IPS DF 4.7 (cell line): ENCODE data around the gene HS3ST5.
"Not testable (repeated sequence)": the region's sequence is repeated elsewhere in the genome, so short reads cannot be mapped to it uniquely, and the experiment has no call there.

ENCODE experiments used
- DNase-seq: peaks from one replicate; pipeline ENCODE4 v3.0.0-alpha.2; 2013; ENCODE audit warnings: low spot score; ENCODE audit errors: extremely low read depth

Gene HS3ST5

GRCh38 chr6:114157848-114158247 is 185.0 kb downstream of the HS3ST5 start:
- DNase-seq, result no peak

GRCh38 chr6:114155763-114156162 is 187.1 kb downstream of the HS3ST5 start:
- DNase-seq, result no peak

GRCh38 chr6:114154812-114155211 is 188.0 kb downstream of the HS3ST5 start:
- no peak for DNase-seq

GRCh38 chr6:114153448-114153847 is 189.4 kb downstream of the HS3ST5 start:
- no peak for DNase-seq

- no peak for DNase-seq
These were observed 191.6 kb downstream of the HS3ST5 start for GRCh38 chr6:114151064-114151690.

- not testable (repeated sequence) for DNase-seq
These were observed 193.6 kb downstream of the HS3ST5 start for GRCh38 chr6:114149182-114149581.

GRCh38 chr6:114144887-114145851 is 197.7 kb downstream of the HS3ST5 start:
- DNase-seq, result no peak

GRCh38 chr6:114142258-114142657 is 200.6 kb downstream of the HS3ST5 start:
- no peak for DNase-seq

GRCh38 chr6:114140416-114140815 is 202.4 kb downstream of the HS3ST5 start:
- DNase-seq, result no peak

- DNase-seq, result no peak
These were observed 204.1 kb downstream of the HS3ST5 start for GRCh38 chr6:114138577-114139248.

GRCh38 chr6:114135363-114135971 is 207.4 kb downstream of the HS3ST5 start:
- DNase-seq, result no peak

GRCh38 chr6:114133816-114134215 is 209.0 kb downstream of the HS3ST5 start:
- DNase-seq, result no peak

- DNase-seq, result no peak
These were observed 210.9 kb downstream of the HS3ST5 start for GRCh38 chr6:114131945-114132344.

GRCh38 chr6:114125576-114125975 is 217.2 kb downstream of the HS3ST5 start:
- DNase-seq, result no peak

- DNase-seq, result no peak
These were observed 220.7 kb downstream of the HS3ST5 start for GRCh38 chr6:114121913-114122662.

GRCh38 chr6:114119056-114119455 is 223.8 kb downstream of the HS3ST5 start:
- DNase-seq, result no peak

- DNase-seq, result no peak
These were observed 227.2 kb downstream of the HS3ST5 start for GRCh38 chr6:114115652-114116051.

GRCh38 chr6:114108119-114109002 is 234.5 kb downstream of the HS3ST5 start:
- no peak for DNase-seq

- DNase-seq, result no peak
These were observed 236.8 kb downstream of the HS3ST5 start for GRCh38 chr6:114106020-114106419.

- no peak for DNase-seq
These were observed 241.6 kb downstream of the HS3ST5 start for GRCh38 chr6:114101255-114101654.
